ENCODE data around the gene GSC2.

- TF ChIP-seq ZNF274 (IDR thresholded peaks at IDR 0.05; ENCODE audit: low read depth, low read length) = no peak
- TF ChIP-seq YY1 (IDR thresholded peaks at IDR 0.05; ENCODE audit: insufficient read depth, insufficient read length) = no peak
- no peak for TF ChIP-seq SUZ12 (IDR thresholded peaks at IDR 0.05; ENCODE audit: extremely low read depth, insufficient read depth, insufficient read length)
Observed at GRCh38 chr22:19151329-19152191, 1.5 kb upstream of the GSC2 start.

Data from NT2/D1 (cell line).